Midbrain (tissue), 1 donor: ENCODE data around the gene KRTAP17-1.
"Not testable (repeated sequence)": the region's sequence is repeated elsewhere in the genome, so short reads cannot be mapped to it uniquely, and the experiment has no call there.

Source experiments
- DNase-seq: peaks from one replicate; lab custom pipeline; 2025; lab: John Stamatoyannopoulos, UW

Gene KRTAP17-1

GRCh38 chr17:41315204-41315794 is at the start of gene KRTAP17-1:
TSS of gene KRTAP17-1 (minus strand) at chr17:41315710. CDS start at chr17:41315650, 60 bp downstream.
- DNase-seq, result no peak

GRCh38 chr17:41363881-41364280 is 48.4 kb upstream of the KRTAP17-1 start:
- no peak for DNase-seq

GRCh38 chr17:41360296-41360995 is 44.9 kb upstream of the KRTAP17-1 start:
- no peak for DNase-seq

GRCh38 chr17:41354536-41354935 is 39.0 kb upstream of the KRTAP17-1 start:
- DNase-seq, result no peak

GRCh38 chr17:41352597-41353366 is 37.3 kb upstream of the KRTAP17-1 start:
- no peak for DNase-seq

- DNase-seq, result no peak
Measured at GRCh38 chr17:41351177-41351576, 35.7 kb upstream of the KRTAP17-1 start.

GRCh38 chr17:41350381-41350878 is 34.9 kb upstream of the KRTAP17-1 start, which contains the start of gene KRT33A:
TSS of gene KRT33A (minus strand) at chr17:41350828. CDS start at chr17:41350767, 61 bp downstream.
- not testable (repeated sequence) for DNase-seq

- DNase-seq, result no peak
Measured at GRCh38 chr17:41347869-41348760, 32.6 kb upstream of the KRTAP17-1 start.

- not testable (repeated sequence) for DNase-seq
Measured at GRCh38 chr17:41346421-41346820, 30.9 kb upstream of the KRTAP17-1 start.

GRCh38 chr17:41345992-41346391 is 30.5 kb upstream of the KRTAP17-1 start:
- no peak for DNase-seq

GRCh38 chr17:41343029-41343428 is 27.5 kb upstream of the KRTAP17-1 start:
- DNase-seq, result no peak

- no peak for DNase-seq
Measured at GRCh38 chr17:41340934-41341861, 25.7 kb upstream of the KRTAP17-1 start.

GRCh38 chr17:41340494-41340893 is 25.0 kb upstream of the KRTAP17-1 start:
- no peak for DNase-seq

- no peak for DNase-seq
Measured at GRCh38 chr17:41339571-41340172, 24.2 kb upstream of the KRTAP17-1 start.

GRCh38 chr17:41338961-41339485 is 23.5 kb upstream of the KRTAP17-1 start:
- no peak for DNase-seq

GRCh38 chr17:41335747-41336146 is 20.2 kb upstream of the KRTAP17-1 start:
- DNase-seq, result no peak

GRCh38 chr17:41334385-41335305 is 19.1 kb upstream of the KRTAP17-1 start:
- DNase-seq, result no peak

- DNase-seq, result no peak
Measured at GRCh38 chr17:41333836-41334235, 18.3 kb upstream of the KRTAP17-1 start.

- DNase-seq, result no peak
Measured at GRCh38 chr17:41333098-41333497, 17.6 kb upstream of the KRTAP17-1 start.
